ENCODE data around the gene SNX5.
A peak's percentile ranks its signal among the peaks of the same experiment; 100 is the strongest.

Gene SNX5

GRCh38 chr20:17968366-17969277, at the start of gene SNX5, which contains the start of gene MGME1:
Gene SNX5 (minus strand): TSS chr20:17968794. CDS start chr20:17968425, 369 bp downstream.
Gene MGME1 (plus strand): TSS chr20:17969018. CDS start chr20:17969860, 842 bp downstream.
- H3K9me3 Mint-ChIP-seq: no peaks in the 10 kb centered on the region
- peaks cover 45% of the 10 kb centered on the region for H3K4me1 Mint-ChIP-seq
- H3K27ac Mint-ChIP-seq: peak within 1 kb of the TSS; percentile 97
- DNase-seq (ENCODE audit: low spot score in 2 of 2) (peak; percentile 98 to 100), ATAC-seq (ENCODE audit: low read depth) (peak; percentile 76)
- no peaks in the 10 kb centered on the region for H3K36me3 Mint-ChIP-seq
- H3K4me3 Mint-ChIP-seq: peak within 1 kb of the TSS; percentile 97
- no peaks in the 10 kb centered on the region for H3K27me3 Mint-ChIP-seq

GRCh38 chr20:18018100-18018499, 49.5 kb upstream of the SNX5 start:
- Mint-ChIP-seq H3K36me3 (no peaks in the 10 kb centered on the region), H3K4me1 (peaks cover 5% of the 10 kb centered on the region), H3K9me3 (no peaks in the 10 kb centered on the region), H3K4me3 (no peak overlapping the region), H3K27ac (no peak overlapping the region), H3K27me3 (peaks cover 3% of the 10 kb centered on the region)
- no peak for ATAC-seq (ENCODE audit: low read depth)
- no peak for DNase-seq (ENCODE audit: low spot score in 2 of 2)

- no peak overlapping the region for H3K4me3 Mint-ChIP-seq
- no peak for DNase-seq (ENCODE audit: low spot score in 2 of 2)
- no peaks in the 10 kb centered on the region for H3K9me3 Mint-ChIP-seq
- H3K27ac Mint-ChIP-seq: no peak overlapping the region
- no peak for ATAC-seq (ENCODE audit: low read depth)
- H3K4me1 Mint-ChIP-seq: peaks cover 9% of the 10 kb centered on the region
- peaks cover 5% of the 10 kb centered on the region for H3K27me3 Mint-ChIP-seq
- no peaks in the 10 kb centered on the region for H3K36me3 Mint-ChIP-seq
Measured at GRCh38 chr20:18016772-18017171, 48.2 kb upstream of the SNX5 start.

GRCh38 chr20:18014411-18014810, 45.8 kb upstream of the SNX5 start:
- H3K27me3 Mint-ChIP-seq: peaks cover 5% of the 10 kb centered on the region
- DNase-seq (ENCODE audit: low spot score in 2 of 2) (no peak), ATAC-seq (ENCODE audit: low read depth) (no peak)
- no peaks in the 10 kb centered on the region for H3K36me3 Mint-ChIP-seq
- H3K4me1 Mint-ChIP-seq: peaks cover 10% of the 10 kb centered on the region
- no peak overlapping the region for H3K27ac Mint-ChIP-seq
- H3K4me3 Mint-ChIP-seq: no peak overlapping the region
- H3K9me3 Mint-ChIP-seq: no peaks in the 10 kb centered on the region

GRCh38 chr20:18012901-18013300, 44.3 kb upstream of the SNX5 start:
- DNase-seq (ENCODE audit: low spot score in 2 of 2): no peak

GRCh38 chr20:18011951-18012645, 43.5 kb upstream of the SNX5 start:
- peaks cover 4% of the 10 kb centered on the region for H3K4me1 Mint-ChIP-seq
- H3K27me3 Mint-ChIP-seq: peaks cover 2% of the 10 kb centered on the region
- H3K4me3 Mint-ChIP-seq: no peak overlapping the region
- DNase-seq (ENCODE audit: low spot score in 2 of 2) (no peak), ATAC-seq (ENCODE audit: low read depth) (no peak)
- no peaks in the 10 kb centered on the region for H3K36me3 Mint-ChIP-seq
- no peak overlapping the region for H3K27ac Mint-ChIP-seq
- H3K9me3 Mint-ChIP-seq: no peaks in the 10 kb centered on the region

More at GRCh38 chr20:18012901-18013300, 44.3 kb upstream of the SNX5 start:
- no peak for ATAC-seq (ENCODE audit: low read depth)
- H3K9me3 Mint-ChIP-seq: no peaks in the 10 kb centered on the region
- no peak overlapping the region for H3K4me3 Mint-ChIP-seq
- H3K27me3 Mint-ChIP-seq: peaks cover 2% of the 10 kb centered on the region
- peaks cover 4% of the 10 kb centered on the region for H3K4me1 Mint-ChIP-seq
- no peak overlapping the region for H3K27ac Mint-ChIP-seq
- H3K36me3 Mint-ChIP-seq: no peaks in the 10 kb centered on the region

- no peaks in the 10 kb centered on the region for H3K36me3 Mint-ChIP-seq
- H3K27ac Mint-ChIP-seq: no peak overlapping the region
- DNase-seq (ENCODE audit: low spot score in 2 of 2) (no peak), ATAC-seq (ENCODE audit: low read depth) (no peak)
- H3K27me3 Mint-ChIP-seq: peaks cover 2% of the 10 kb centered on the region
- no peak overlapping the region for H3K4me3 Mint-ChIP-seq
- no peaks in the 10 kb centered on the region for H3K9me3 Mint-ChIP-seq
- H3K4me1 Mint-ChIP-seq: peaks cover 4% of the 10 kb centered on the region
Measured at GRCh38 chr20:18011482-18011881, 42.9 kb upstream of the SNX5 start.

GRCh38 chr20:18009116-18009515, 40.5 kb upstream of the SNX5 start:
- H3K36me3 Mint-ChIP-seq: no peaks in the 10 kb centered on the region
- DNase-seq (ENCODE audit: low spot score in 2 of 2): no peak
- H3K4me3 Mint-ChIP-seq: no peak overlapping the region
- no peak for ATAC-seq (ENCODE audit: low read depth)
- no peak overlapping the region for H3K27ac Mint-ChIP-seq
- H3K9me3 Mint-ChIP-seq: no peaks in the 10 kb centered on the region
- H3K27me3 Mint-ChIP-seq: peaks cover 2% of the 10 kb centered on the region
- H3K4me1 Mint-ChIP-seq: peaks cover 16% of the 10 kb centered on the region

- peaks cover 2% of the 10 kb centered on the region for H3K27me3 Mint-ChIP-seq
- H3K9me3 Mint-ChIP-seq: no peaks in the 10 kb centered on the region
- no peak for ATAC-seq (ENCODE audit: low read depth)
- no peak for DNase-seq (ENCODE audit: low spot score in 2 of 2)
- H3K4me3 Mint-ChIP-seq: no peak overlapping the region
- H3K36me3 Mint-ChIP-seq: no peaks in the 10 kb centered on the region
- no peak overlapping the region for H3K27ac Mint-ChIP-seq
- peaks cover 22% of the 10 kb centered on the region for H3K4me1 Mint-ChIP-seq
Measured at GRCh38 chr20:18007534-18008292, 39.1 kb upstream of the SNX5 start.

GRCh38 chr20:18006684-18007083, 38.1 kb upstream of the SNX5 start:
- no peaks in the 10 kb centered on the region for H3K9me3 Mint-ChIP-seq
- no peak for DNase-seq (ENCODE audit: low spot score in 2 of 2)
- H3K36me3 Mint-ChIP-seq: no peaks in the 10 kb centered on the region
- H3K4me3 Mint-ChIP-seq: no peak overlapping the region
- peaks cover 18% of the 10 kb centered on the region for H3K4me1 Mint-ChIP-seq
- H3K27me3 Mint-ChIP-seq: no peaks in the 10 kb centered on the region
- no peak for ATAC-seq (ENCODE audit: low read depth)
- no peak overlapping the region for H3K27ac Mint-ChIP-seq

GRCh38 chr20:18005990-18006364, 37.4 kb upstream of the SNX5 start:
- peaks cover 18% of the 10 kb centered on the region for H3K4me1 Mint-ChIP-seq
- DNase-seq (ENCODE audit: low spot score in 2 of 2) (no peak), ATAC-seq (ENCODE audit: low read depth) (no peak)
- H3K36me3 Mint-ChIP-seq: no peaks in the 10 kb centered on the region
- H3K4me3 Mint-ChIP-seq: no peak overlapping the region
- H3K9me3 Mint-ChIP-seq: no peaks in the 10 kb centered on the region
- H3K27me3 Mint-ChIP-seq: no peaks in the 10 kb centered on the region
- peak overlapping the region; percentile 32 for H3K27ac Mint-ChIP-seq

- H3K27ac Mint-ChIP-seq: peak overlapping the region; percentile 32
- ATAC-seq (ENCODE audit: low read depth) (peak; percentile 82), DNase-seq (ENCODE audit: low spot score in 2 of 2) (peak in 1 of 2 donors; percentile 33)
- H3K4me3 Mint-ChIP-seq: peak overlapping the region; percentile 67
- H3K27me3 Mint-ChIP-seq: no peaks in the 10 kb centered on the region
- H3K36me3 Mint-ChIP-seq: no peaks in the 10 kb centered on the region
- no peaks in the 10 kb centered on the region for H3K9me3 Mint-ChIP-seq
- peaks cover 18% of the 10 kb centered on the region for H3K4me1 Mint-ChIP-seq
Measured at GRCh38 chr20:18005170-18005989, 36.8 kb upstream of the SNX5 start.

- no peak for ATAC-seq (ENCODE audit: low read depth)
- peaks cover 18% of the 10 kb centered on the region for H3K4me1 Mint-ChIP-seq
- DNase-seq (ENCODE audit: low spot score in 2 of 2): no peak
- peak overlapping the region; percentile 71 for H3K27ac Mint-ChIP-seq
- no peak overlapping the region for H3K4me3 Mint-ChIP-seq
- H3K27me3 Mint-ChIP-seq: peaks cover 2% of the 10 kb centered on the region
- no peaks in the 10 kb centered on the region for H3K9me3 Mint-ChIP-seq
- no peaks in the 10 kb centered on the region for H3K36me3 Mint-ChIP-seq
Measured at GRCh38 chr20:18004384-18005031, 35.9 kb upstream of the SNX5 start.

Measured in memory B cell (primary cell).